ENCODE data around the gene HDAC4. TPM values are rescaled to one million over a fixed set of nuclear protein-coding genes. Genes with fewer than 3 reads are reported as not detected.
A peak's percentile ranks its signal among the peaks of the same experiment; 100 is the strongest.

The HDAC4 gene
- polyA plus RNA-seq, 1 experiment: 4.4 TPM

DNA sequence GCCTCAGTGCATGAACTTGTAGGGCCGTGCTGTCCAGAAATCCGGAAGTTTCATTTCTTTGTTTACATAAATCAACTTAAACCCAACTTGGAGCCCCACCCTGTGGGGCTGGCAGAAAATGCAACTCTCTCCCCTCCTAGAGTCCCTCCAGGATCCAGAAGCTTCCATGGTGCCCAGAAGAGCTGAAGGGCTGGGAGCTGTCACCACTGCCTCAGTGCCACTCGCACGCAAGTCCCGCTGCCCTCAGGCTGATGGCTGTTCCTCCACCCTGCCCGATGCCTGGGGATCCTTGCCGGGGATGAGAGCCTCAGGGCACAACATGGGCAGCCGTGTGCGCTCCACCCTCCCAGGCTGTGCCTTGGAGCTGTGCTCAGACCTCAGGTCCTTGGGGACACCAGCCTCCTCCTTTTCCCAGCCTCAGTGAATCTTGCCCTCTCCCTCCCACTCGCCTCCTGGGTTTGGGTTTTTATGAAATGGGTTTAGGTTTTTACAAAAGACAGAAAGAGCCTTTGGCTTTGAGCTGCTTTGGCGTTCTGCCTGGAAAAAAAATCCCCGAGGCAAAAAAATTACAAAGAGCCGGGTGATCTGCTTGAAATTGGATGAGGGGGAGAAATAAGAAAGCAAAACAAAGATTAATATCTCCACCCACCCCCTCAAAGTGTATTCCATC, 397.7 kb downstream of the HDAC4 start:
- TF ChIP-seq, protein P1, sequence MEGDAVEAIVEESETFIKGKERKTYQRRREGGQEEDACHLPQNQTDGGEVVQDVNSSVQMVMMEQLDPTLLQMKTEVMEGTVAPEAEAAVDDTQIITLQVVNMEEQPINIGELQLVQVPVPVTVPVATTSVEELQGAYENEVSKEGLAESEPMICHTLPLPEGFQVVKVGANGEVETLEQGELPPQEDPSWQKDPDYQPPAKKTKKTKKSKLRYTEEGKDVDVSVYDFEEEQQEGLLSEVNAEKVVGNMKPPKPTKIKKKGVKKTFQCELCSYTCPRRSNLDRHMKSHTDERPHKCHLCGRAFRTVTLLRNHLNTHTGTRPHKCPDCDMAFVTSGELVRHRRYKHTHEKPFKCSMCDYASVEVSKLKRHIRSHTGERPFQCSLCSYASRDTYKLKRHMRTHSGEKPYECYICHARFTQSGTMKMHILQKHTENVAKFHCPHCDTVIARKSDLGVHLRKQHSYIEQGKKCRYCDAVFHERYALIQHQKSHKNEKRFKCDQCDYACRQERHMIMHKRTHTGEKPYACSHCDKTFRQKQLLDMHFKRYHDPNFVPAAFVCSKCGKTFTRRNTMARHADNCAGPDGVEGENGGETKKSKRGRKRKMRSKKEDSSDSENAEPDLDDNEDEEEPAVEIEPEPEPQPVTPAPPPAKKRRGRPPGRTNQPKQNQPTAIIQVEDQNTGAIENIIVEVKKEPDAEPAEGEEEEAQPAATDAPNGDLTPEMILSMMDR (IDR thresholded peaks at IDR 0.05; ENCODE audit: insufficient read depth, low read depth, low read length): peak; percentile 60
- POLR2A ChIA-PET: no interaction called here
- CTCF ChIA-PET: interaction anchor here (0.8 to 2.2 kb wide), 14 partner anchors 9 to 1080 kb away, joined by 3 to 8 read pairs (median 4); partner anchors contain the start of gene TWIST2
- Histone ChIP-seq H3K27me3 (ENCODE audit: control insufficient read depth, insufficient read depth, low read length) (peaks cover 11% of the 10 kb centered on the region), H3K4me3 (ENCODE audit: low read depth, low read length) (peak overlapping the region; percentile 33), H3K36me3 (ENCODE audit: control insufficient read depth, insufficient read depth, low read length) (no peaks in the 10 kb centered on the region)
- DNase-seq (ENCODE audit: low read depth): peak; percentile 49

DNA sequence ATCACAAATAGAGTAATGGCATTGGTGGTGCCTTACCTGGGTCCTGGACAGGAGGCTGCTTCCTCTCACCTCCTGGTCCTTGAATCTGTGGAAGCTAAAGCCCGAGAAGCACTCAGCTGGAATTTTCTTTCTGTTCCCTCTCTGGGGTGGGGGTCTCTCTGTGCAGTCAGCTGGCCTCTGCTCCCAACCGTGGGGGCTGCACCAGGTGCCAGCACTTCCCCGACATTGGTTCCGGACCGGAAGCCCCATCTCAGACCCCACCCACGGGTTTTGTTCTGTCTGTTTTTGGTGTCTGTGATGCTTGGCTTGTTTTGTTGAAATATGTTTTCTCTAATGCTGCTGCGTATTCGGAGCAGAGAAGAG, 398.2 kb downstream of the HDAC4 start:
- peak overlapping the region; percentile 19; the same call in 1 of the 2 replicates for H3K4me3 ChIP-seq (ENCODE audit: low read depth, low read length)
- no peaks in the 10 kb centered on the region for H3K36me3 ChIP-seq (ENCODE audit: control insufficient read depth, insufficient read depth, low read length)
- no peak for DNase-seq (ENCODE audit: low read depth)
- peaks cover 10% of the 10 kb centered on the region for H3K27me3 ChIP-seq (ENCODE audit: control insufficient read depth, insufficient read depth, low read length)
- POLR2A ChIA-PET: no interaction called here
- CTCF ChIA-PET: interaction anchor here (1.0 to 2.2 kb wide), 10 partner anchors 9 to 489 kb away, joined by 3 to 8 read pairs (median 5); partner anchors contain the start of gene TWIST2
- TF ChIP-seq, protein P1 (IDR thresholded peaks at IDR 0.05; ENCODE audit: insufficient read depth, low read depth, low read length): no peak

DNA sequence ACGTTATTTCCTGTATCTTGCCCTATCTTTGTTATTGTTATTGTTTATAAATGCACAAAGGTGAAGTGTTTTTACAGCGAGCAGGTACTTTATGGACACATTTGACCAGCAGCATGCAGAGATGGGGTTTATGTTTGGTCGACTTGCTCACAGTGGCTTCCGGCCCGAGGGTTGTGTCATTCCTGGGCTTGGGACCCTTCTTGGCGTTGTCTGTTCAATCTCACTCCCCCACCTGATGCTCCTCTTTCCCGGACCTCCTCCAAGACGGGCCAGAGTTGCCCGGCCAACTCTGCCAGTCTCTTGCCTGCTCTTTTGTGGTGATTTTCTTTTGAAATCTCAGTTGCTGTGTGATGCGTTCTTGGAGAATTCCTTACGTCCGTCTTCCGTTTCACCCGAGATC, 399.0 kb downstream of the HDAC4 start:
- H3K36me3 ChIP-seq (ENCODE audit: control insufficient read depth, insufficient read depth, low read length): no peaks in the 10 kb centered on the region
- no peak for DNase-seq (ENCODE audit: low read depth)
- no peak overlapping the region for H3K4me3 ChIP-seq (ENCODE audit: low read depth, low read length)
- TF ChIP-seq, protein P1 (IDR thresholded peaks at IDR 0.05; ENCODE audit: insufficient read depth, low read depth, low read length): no peak
- POLR2A ChIA-PET: no interaction called here
- CTCF ChIA-PET: interaction anchor here (1.2 kb wide), 1 partner anchor 57 kb away, joined by 3 read pairs; no protein-coding TSS in a partner anchor
- peaks cover 10% of the 10 kb centered on the region for H3K27me3 ChIP-seq (ENCODE audit: control insufficient read depth, insufficient read depth, low read length)

DNA sequence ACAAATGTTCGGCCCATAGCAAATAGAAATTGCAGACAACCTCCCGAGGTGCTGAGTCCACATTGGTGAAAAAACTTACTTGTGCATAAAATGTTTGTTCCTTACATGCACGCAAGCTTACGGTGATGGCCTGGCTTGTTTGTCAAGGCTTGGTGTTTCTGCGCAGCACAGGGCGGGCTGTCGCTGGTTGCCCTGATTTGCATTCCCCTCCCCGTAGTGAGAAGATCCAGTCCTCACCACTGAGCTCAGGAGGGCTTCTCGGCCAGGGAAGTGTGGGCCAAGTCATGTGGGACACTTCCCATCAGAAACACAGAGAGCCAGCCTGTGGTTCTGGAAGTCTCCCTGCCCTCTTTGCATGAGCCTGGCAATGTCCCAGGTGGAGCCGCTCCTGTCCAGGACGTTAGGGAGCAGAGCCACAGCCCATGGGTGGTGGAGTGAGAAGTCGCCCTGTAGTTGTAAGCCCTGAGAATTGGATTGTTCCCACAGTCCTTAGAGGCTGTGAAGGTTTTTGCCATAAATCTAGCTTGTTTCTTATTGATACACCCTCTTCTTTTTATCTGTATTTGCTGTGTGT, 400.2 kb downstream of the HDAC4 start:
- ChIA-PET POLR2A (interaction anchor here (0.7 kb wide), 1 partner anchor 20 kb away, joined by 15 read pairs; no protein-coding TSS in a partner anchor), CTCF (interaction anchor here (0.7 kb wide), 1 partner anchor 53 kb away, joined by 3 read pairs; no protein-coding TSS in a partner anchor)
- Histone ChIP-seq H3K4me3 (ENCODE audit: low read depth, low read length) (no peak overlapping the region), H3K36me3 (ENCODE audit: control insufficient read depth, insufficient read depth, low read length) (no peaks in the 10 kb centered on the region), H3K27me3 (ENCODE audit: control insufficient read depth, insufficient read depth, low read length) (peaks cover 5% of the 10 kb centered on the region)
- DNase-seq (ENCODE audit: low read depth): no peak
- TF ChIP-seq, protein P1 (IDR thresholded peaks at IDR 0.05; ENCODE audit: insufficient read depth, low read depth, low read length): no peak

DNA sequence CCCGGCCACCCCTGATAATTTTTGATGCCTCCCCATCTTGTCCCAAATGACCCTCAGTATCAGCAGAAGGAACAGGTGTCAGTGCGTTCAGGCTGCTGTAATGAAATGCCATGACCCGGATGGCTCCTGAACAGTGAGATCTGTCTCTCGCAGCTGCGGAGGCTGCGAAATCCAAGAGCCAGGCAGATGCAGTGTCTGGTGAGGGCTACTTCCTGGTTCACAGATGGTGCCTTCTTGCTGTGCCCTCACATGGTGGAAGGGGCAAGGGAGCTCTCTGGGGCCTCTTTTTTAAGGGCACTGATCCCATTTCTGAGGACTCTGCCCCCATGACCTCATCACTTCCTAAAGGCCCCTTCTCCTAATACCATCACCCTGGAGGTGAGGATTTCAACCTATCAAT, 400.7 kb downstream of the HDAC4 start:
- DNase-seq (ENCODE audit: low read depth): no peak
- Histone ChIP-seq H3K27me3 (ENCODE audit: control insufficient read depth, insufficient read depth, low read length) (peaks cover 2% of the 10 kb centered on the region; the same call in 1 of the 2 replicates), H3K4me3 (ENCODE audit: low read depth, low read length) (no peak overlapping the region), H3K36me3 (ENCODE audit: control insufficient read depth, insufficient read depth, low read length) (no peaks in the 10 kb centered on the region)
- TF ChIP-seq, protein P1 (IDR thresholded peaks at IDR 0.05; ENCODE audit: insufficient read depth, low read depth, low read length): no peak
- POLR2A ChIA-PET: no interaction called here
- CTCF ChIA-PET: interaction anchor here (0.7 kb wide), 1 partner anchor 53 kb away, joined by 3 read pairs; no protein-coding TSS in a partner anchor
